Measurements from ENCODE around the gene IFT52. TPM values are rescaled to one million over a fixed set of nuclear protein-coding genes. Genes with fewer than 3 reads are reported as not detected.

The IFT52 gene
- total and polyA plus RNA-seq, 2 of the 8 experiments (the other 6 are each of a cell fraction or from before 2014, with no cell fraction given): 35.6 to 40.4 TPM

DNA sequence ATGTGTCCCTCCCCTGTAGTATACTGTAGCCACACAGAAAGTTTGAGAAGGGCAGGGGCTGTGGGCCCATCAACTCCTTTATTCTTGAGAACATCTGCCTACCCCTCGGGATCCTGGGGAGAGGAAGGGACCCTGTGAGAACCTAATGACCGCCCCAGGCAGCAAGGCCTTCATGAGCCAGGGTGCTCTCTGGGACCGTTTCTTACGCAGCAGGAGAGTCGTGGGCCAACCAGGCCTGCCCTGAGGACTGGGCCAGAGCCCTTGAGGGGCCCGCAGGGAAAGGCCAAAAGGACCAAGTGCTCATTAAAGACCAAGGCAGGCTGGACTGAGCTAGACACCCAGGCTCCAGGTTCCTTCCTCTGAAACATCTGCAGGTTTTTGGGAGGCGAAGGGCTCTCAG lies 26.7 kb upstream of the IFT52 start (continued):
- TF ChIP-seq RNF2 (IDR thresholded peaks at IDR 0.05; ENCODE audit: borderline replicate concordance, low read depth, low read length, missing control alignments, poor library complexity, severe bottlenecking) (no peak), SIX5 (IDR thresholded peaks at IDR 0.05; ENCODE audit: low read depth, low read length) (no peak)

Measured in H1 (cell line).